Naive thymus-derived CD4-positive, alpha-beta T cell (primary cell): Measurements from ENCODE around the gene VWDE. TPM values are rescaled to one million over a fixed set of nuclear protein-coding genes. Genes with fewer than 3 reads are reported as not detected.

Experiments used
- ATAC-seq: fragments of 150-1000 bp; cut with Tn5 transposase; 2 replicates; pipeline ENCODE4 v1.10.0; 2021; ENCODE audit warnings: mild to moderate bottlenecking, moderate library complexity
- CTCF ChIA-PET: fragments of 350-600 bp; sonication (Branson Sonifier 250); formaldehyde crosslinking; loops from one replicate; lab custom pipeline; 2021; ENCODE audit warnings: antibody characterized with exemption; lab: Charles Lee
- POLR2A ChIA-PET: fragments of 350-600 bp; sonication (Branson Sonifier 250); formaldehyde crosslinking; loops from one replicate; lab custom pipeline; 2021; ENCODE audit warnings: antibody characterized with exemption, inconsistent platforms; lab: Charles Lee
- DNase-seq, 9 donors: peaks; one replicate each; pipeline versions ENCODE4 v3.0.0 to v3.0.0-alpha.2; 2020 to 2022; ENCODE audit warnings: mixed read lengths in 1 of 9
- H3K27ac ChIP-seq: one replicate; pipeline ENCODE4 v1.7.0; 2013; ENCODE audit warnings: mild to moderate bottlenecking, low read depth, low read length, moderate library complexity
- H3K27me3 ChIP-seq, 2 donors: one replicate each; pipeline ENCODE4 v1.7.0; 2013; ENCODE audit warnings: low read length in 2 of 2, mild to moderate bottlenecking in 2 of 2, moderate library complexity in 2 of 2; ENCODE audit not compliant: control insufficient read depth in 2 of 2, insufficient read depth in 2 of 2
- H3K36me3 ChIP-seq, 3 experiments: 1 replicate in 2 of 3; 2 replicates in 1 of 3; pipeline ENCODE4 v1.7.0; 2013; ENCODE audit warnings: low read length in 3 of 3, mild to moderate bottlenecking in 3 of 3, moderate library complexity in 1 of 3; ENCODE audit not compliant: insufficient read depth in 3 of 3, control insufficient read depth in 2 of 3
- H3K4me1 ChIP-seq, 2 donors: one replicate each; pipeline ENCODE4 v1.7.0; 2013; ENCODE audit warnings: low read length in 2 of 2, mild to moderate bottlenecking in 2 of 2, moderate library complexity in 1 of 2; ENCODE audit not compliant: control insufficient read depth in 2 of 2, insufficient read depth in 2 of 2
- H3K4me3 ChIP-seq: 2 replicates; pipeline ENCODE4 v1.7.0; 2013; ENCODE audit warnings: mild to moderate bottlenecking, low read length
- H3K9me3 ChIP-seq, 3 experiments: 1 replicate in 2 of 3; 2 replicates in 1 of 3; pipeline ENCODE4 v1.7.0; 2013; ENCODE audit warnings: low read length in 3 of 3; ENCODE audit not compliant: control insufficient read depth in 2 of 3
- H3K27ac Mint-ChIP-seq, 9 donors: one replicate each; pipeline ENCODE4 v1.8.0; 2020 to 2022; ENCODE audit warnings: mixed read lengths in 9 of 9, mild to moderate bottlenecking in 8 of 9, moderate library complexity in 5 of 9, inconsistent platforms in 2 of 9
- H3K27me3 Mint-ChIP-seq, 5 donors: one replicate each; pipeline ENCODE4 v1.8.0; 2021 to 2022; ENCODE audit warnings: mixed read lengths in 5 of 5, mild to moderate bottlenecking in 1 of 5
- H3K36me3 Mint-ChIP-seq, 5 donors: one replicate each; pipeline ENCODE4 v1.8.0; 2020 to 2022; ENCODE audit warnings: mixed read lengths in 5 of 5, mild to moderate bottlenecking in 3 of 5, inconsistent platforms in 1 of 5
- H3K4me1 Mint-ChIP-seq, 7 donors: one replicate each; pipeline ENCODE4 v1.8.0; 2020 to 2022; ENCODE audit warnings: mixed read lengths in 7 of 7, mild to moderate bottlenecking in 3 of 7, inconsistent platforms in 1 of 7
- H3K4me3 Mint-ChIP-seq, 10 donors: one replicate each; pipeline ENCODE4 v1.8.0; 2020 to 2022; ENCODE audit warnings: mild to moderate bottlenecking in 10 of 10, mixed read lengths in 10 of 10, moderate library complexity in 6 of 10, inconsistent platforms in 2 of 10
- H3K9me3 Mint-ChIP-seq, 11 donors: one replicate each; pipeline ENCODE4 v1.8.0; 2020 to 2022; ENCODE audit warnings: mixed read lengths in 11 of 11, mild to moderate bottlenecking in 4 of 11, inconsistent platforms in 1 of 11, moderate library complexity in 1 of 11
- intact Hi-C, 2 donors: fragments of 100-400 bp; cut with micrococcal nuclease; formaldehyde crosslinking; loops; one replicate each; pipeline ENCODE4 v1.15.1; 2023
- polyA plus RNA-seq, 2 donors: library from polyadenylated mRNA; unstranded; fragments of 300-500 nt; fragmentation: Illumina TruSeq; gene quantifications; one replicate each; pipeline ENCODE4 v1.2.3, GENCODE V29; 2021
- total RNA-seq, 6 experiments: library from RNA in 5 of 6; stranded (reverse) in 5 of 6; gene quantifications; 1 replicate in 5 of 6; 2 replicates in 1 of 6; pipeline ENCODE4 v1.2.3 and lab custom pipeline; 2021 to 2026

The VWDE gene
- total and polyA plus RNA-seq, 7 experiments from 2014 or later, result 0.13 to 4.9 (median 2.9) TPM

DNA sequence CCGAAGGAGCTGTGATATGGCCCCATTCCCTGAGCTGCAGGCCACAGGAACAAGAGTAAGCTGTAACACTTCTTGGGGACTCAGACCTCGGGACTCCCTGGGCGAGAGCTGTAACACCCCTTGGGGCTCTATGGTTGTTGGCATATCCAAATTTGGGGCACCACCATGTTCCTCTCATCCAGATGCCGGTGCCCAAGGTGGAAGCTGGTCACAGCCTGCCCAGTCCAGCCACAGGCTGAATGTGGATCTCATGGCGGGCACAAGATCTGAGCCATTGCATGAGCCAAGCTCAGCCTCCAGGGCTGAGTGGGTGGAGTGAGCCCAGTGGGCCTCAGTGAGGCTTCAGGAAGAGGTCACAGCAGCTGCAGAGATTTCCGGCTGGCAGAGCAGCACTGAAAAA is 113.7 kb downstream of the VWDE start:
- H3K27ac ChIP-seq, result no peak overlapping the region
- POLR2A ChIA-PET, result interaction anchor here (0.7 kb wide), 1 partner anchor 79 kb away, joined by 3 read pairs; the partner anchor contains the start of gene TMEM106B
- Mint-ChIP-seq H3K27ac (no peak overlapping the region), H3K27me3 (peaks cover 0 to 4% (median 0%) of the 10 kb centered on the region in 5 donors), H3K9me3 (peaks cover 0 to 33% (median 5%) of the 10 kb centered on the region in 11 donors), H3K4me1 (peaks cover 0 to 5% (median 0%) of the 10 kb centered on the region in 7 donors), H3K36me3 (peaks cover 0 to 13% (median 3%) of the 10 kb centered on the region in 5 donors), H3K4me3 (no peak overlapping the region)
- intact Hi-C loops, result no loop called here
- no peak overlapping the region for H3K4me3 ChIP-seq
- H3K36me3 ChIP-seq, result no peaks in the 10 kb centered on the region
- no peaks in the 10 kb centered on the region for H3K4me1 ChIP-seq
- no peak for DNase-seq
- no peak for ATAC-seq
- peaks cover 0 to 10% (median 0%) of the 10 kb centered on the region in 3 experiments for H3K9me3 ChIP-seq
- CTCF ChIA-PET, result no interaction called here
- no peaks in the 10 kb centered on the region for H3K27me3 ChIP-seq

DNA sequence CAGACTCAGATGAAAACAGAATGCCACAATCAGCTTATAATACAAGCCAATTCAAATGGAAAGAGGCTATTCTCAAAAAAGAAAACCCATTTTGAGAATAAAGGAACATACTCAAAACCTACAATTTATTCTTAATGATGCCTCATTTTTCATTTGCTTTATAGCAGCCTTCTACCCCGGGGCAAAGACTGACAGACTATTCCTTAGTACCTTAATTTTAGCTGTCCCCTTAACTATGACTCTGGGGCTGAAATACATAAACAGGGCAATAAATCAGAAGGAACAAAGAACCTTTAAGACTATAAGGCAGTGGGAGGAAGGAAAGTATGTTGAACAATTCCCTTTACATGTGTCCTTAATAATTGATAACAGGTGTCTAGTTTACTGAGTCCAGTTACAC is 115.8 kb downstream of the VWDE start:
- no peaks in the 10 kb centered on the region for H3K4me1 Mint-ChIP-seq
- no peaks in the 10 kb centered on the region for H3K27me3 ChIP-seq
- no peaks in the 10 kb centered on the region for H3K36me3 ChIP-seq
- intact Hi-C loops, result no loop called here
- no peak overlapping the region for H3K4me3 ChIP-seq
- POLR2A ChIA-PET, result no interaction called here
- no peaks in the 10 kb centered on the region for H3K4me1 ChIP-seq
- H3K9me3 ChIP-seq, result peaks cover 0 to 10% (median 0%) of the 10 kb centered on the region in 3 experiments
- H3K9me3 Mint-ChIP-seq, result peaks cover 0 to 33% (median 5%) of the 10 kb centered on the region in 11 donors
- H3K27ac ChIP-seq, result no peak overlapping the region
- peaks cover 0 to 13% (median 3%) of the 10 kb centered on the region in 5 donors for H3K36me3 Mint-ChIP-seq
- H3K27ac Mint-ChIP-seq, result no peak overlapping the region
- no peak overlapping the region for H3K4me3 Mint-ChIP-seq
- H3K27me3 Mint-ChIP-seq, result peaks cover 0 to 7% (median 0%) of the 10 kb centered on the region in 5 donors
- CTCF ChIA-PET, result no interaction called here
- no peak for ATAC-seq
- DNase-seq, result no peak

DNA sequence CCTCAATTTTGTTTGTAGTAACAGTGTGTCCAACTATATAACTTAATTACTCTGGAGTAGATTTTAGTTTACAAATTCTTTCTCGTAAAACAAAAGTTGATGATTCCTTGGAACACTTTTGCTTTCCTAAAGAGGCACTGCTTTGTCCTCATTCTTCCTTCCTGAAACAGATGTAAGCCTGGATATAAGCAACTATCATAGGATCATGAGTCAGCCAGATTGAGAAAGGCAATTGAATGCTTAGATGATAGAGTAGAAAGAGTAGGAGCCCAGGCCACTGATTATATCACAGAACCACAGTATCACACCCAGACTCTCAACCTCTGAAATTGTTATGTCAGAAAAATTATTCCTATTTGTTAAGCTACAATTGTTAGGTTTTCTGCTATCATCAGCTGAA is 122.6 kb downstream of the VWDE start:
- DNase-seq (no peak), ATAC-seq (no peak)
- Mint-ChIP-seq H3K4me1 (peaks cover 0 to 3% (median 0%) of the 10 kb centered on the region in 7 donors), H3K36me3 (peaks cover 4 to 17% (median 10%) of the 10 kb centered on the region in 5 donors), H3K27me3 (peaks cover 0 to 22% (median 4%) of the 10 kb centered on the region in 5 donors), H3K4me3 (no peak overlapping the region), H3K9me3 (peaks cover 0 to 23% (median 13%) of the 10 kb centered on the region in 11 donors), H3K27ac (no peak overlapping the region)
- H3K9me3 ChIP-seq, result no peaks in the 10 kb centered on the region
- no peaks in the 10 kb centered on the region for H3K36me3 ChIP-seq
- H3K4me1 ChIP-seq, result no peaks in the 10 kb centered on the region
- ChIA-PET POLR2A (no interaction called here), CTCF (no interaction called here)
- intact Hi-C loops, result no loop called here
- H3K27me3 ChIP-seq, result no peaks in the 10 kb centered on the region
- no peak overlapping the region for H3K27ac ChIP-seq
- H3K4me3 ChIP-seq, result no peak overlapping the region

Other genes starting within 250 kb of the VWDE start
- 10 to 100 TPM; 22.8 to 69.2 (median 40.1) TPM for gene TMEM106B, start 192.6 kb downstream of the VWDE start, total RNA-seq
- gene TMEM106B, start 192.6 kb downstream of the VWDE start, polyA plus RNA-seq, result 10 to 100 TPM; 31.4 to 48.1 TPM
- gene SCIN, start 166.9 kb upstream of the VWDE start, total RNA-seq, result under 1 TPM in 4 of 5 experiments, not detected in 1; 0.16 to 0.95 (median 0.35) TPM
- not detected for gene SCIN, start 166.9 kb upstream of the VWDE start, polyA plus RNA-seq